Middle frontal gyrus (tissue), 1 donor: ENCODE data around the gene EPHX1.

Experiments used
- DNase-seq: peaks from one replicate; pipeline ENCODE4 v3.0.0-alpha.2; 2015; ENCODE audit warnings: low spot score; ENCODE audit errors: extremely low spot score

EPHX1 gene

GRCh38 chr1:225860876-225861441 is 51.0 kb downstream of the EPHX1 start:
- DNase-seq: no peak

- no peak for DNase-seq
Observed at GRCh38 chr1:225861834-225862580, 52.1 kb downstream of the EPHX1 start.

GRCh38 chr1:225862581-225862950 is 52.6 kb downstream of the EPHX1 start:
- no peak for DNase-seq

GRCh38 chr1:225863167-225863566 is 53.2 kb downstream of the EPHX1 start:
- no peak for DNase-seq

GRCh38 chr1:225865514-225865913 is 55.6 kb downstream of the EPHX1 start:
- DNase-seq: no peak

GRCh38 chr1:225866061-225866837 is 56.3 kb downstream of the EPHX1 start:
- no peak for DNase-seq

GRCh38 chr1:225866981-225867380 is 57.1 kb downstream of the EPHX1 start:
- DNase-seq: no peak

- no peak for DNase-seq
Observed at GRCh38 chr1:225868631-225869330, 58.9 kb downstream of the EPHX1 start.

GRCh38 chr1:225870911-225871310 is 61.0 kb downstream of the EPHX1 start:
- DNase-seq: no peak

GRCh38 chr1:225871359-225872074 is 61.6 kb downstream of the EPHX1 start:
- no peak for DNase-seq

GRCh38 chr1:225872075-225872430 is 62.1 kb downstream of the EPHX1 start:
- DNase-seq: no peak

GRCh38 chr1:225873281-225873850 is 63.4 kb downstream of the EPHX1 start:
- no peak for DNase-seq

- no peak for DNase-seq
Observed at GRCh38 chr1:225874431-225874830, 64.5 kb downstream of the EPHX1 start.

GRCh38 chr1:225875044-225875815 is 65.3 kb downstream of the EPHX1 start:
- DNase-seq: no peak

GRCh38 chr1:225876900-225877510 is 67.1 kb downstream of the EPHX1 start:
- DNase-seq: no peak

GRCh38 chr1:225877580-225877979 is 67.7 kb downstream of the EPHX1 start:
- peak; percentile 76 for DNase-seq

GRCh38 chr1:225878282-225878681 is 68.4 kb downstream of the EPHX1 start:
- no peak for DNase-seq

- DNase-seq: no peak
Observed at GRCh38 chr1:225879521-225880221, 69.7 kb downstream of the EPHX1 start.

GRCh38 chr1:225880222-225880588 is 70.3 kb downstream of the EPHX1 start:
- DNase-seq: no peak
